Measurements from ENCODE around the gene GARIN5A. TPM values are rescaled to one million over a fixed set of nuclear protein-coding genes. Genes with fewer than 3 reads are reported as not detected.

The GARIN5A gene
- total and polyA plus RNA-seq, 8 donors, result 0.55 to 3.1 (median 1.4) TPM; not detected in 2

- no peak for TF ChIP-seq CTCF (IDR thresholded peaks at IDR 0.05)
- TF ChIP-seq EP300 (IDR thresholded peaks at IDR 0.05), result no peak
- no peak for TF ChIP-seq POLR2A (IDR thresholded peaks at IDR 0.05)
- no peak for TF ChIP-seq POLR2AphosphoS5 (IDR thresholded peaks at IDR 0.05)
- H3K4me1 ChIP-seq, result no peaks in the 10 kb centered on the region
- no peaks in the 10 kb centered on the region for H3K9me3 ChIP-seq
- DNase-seq, result no peak
- no peaks in the 10 kb centered on the region for H3K36me3 ChIP-seq
- intact Hi-C loops (cut with DNase I; ENCODE audit: low total_unique reads), result no loop called here
- 50 to 78% (median 61%) methylated on average over 9 to 30 of the region's 30 CpGs for WGBS, 5 donors
- no peak overlapping the region for H3K4me3 ChIP-seq
- peaks cover 0 to 30% (median 8%) of the 10 kb centered on the region in 3 donors for H3K27me3 ChIP-seq
- no peak overlapping the region for H3K27ac ChIP-seq
Measured at GRCh38 chr19:50450369-50451222, 26.1 kb downstream of the GARIN5A start.

DNA sequence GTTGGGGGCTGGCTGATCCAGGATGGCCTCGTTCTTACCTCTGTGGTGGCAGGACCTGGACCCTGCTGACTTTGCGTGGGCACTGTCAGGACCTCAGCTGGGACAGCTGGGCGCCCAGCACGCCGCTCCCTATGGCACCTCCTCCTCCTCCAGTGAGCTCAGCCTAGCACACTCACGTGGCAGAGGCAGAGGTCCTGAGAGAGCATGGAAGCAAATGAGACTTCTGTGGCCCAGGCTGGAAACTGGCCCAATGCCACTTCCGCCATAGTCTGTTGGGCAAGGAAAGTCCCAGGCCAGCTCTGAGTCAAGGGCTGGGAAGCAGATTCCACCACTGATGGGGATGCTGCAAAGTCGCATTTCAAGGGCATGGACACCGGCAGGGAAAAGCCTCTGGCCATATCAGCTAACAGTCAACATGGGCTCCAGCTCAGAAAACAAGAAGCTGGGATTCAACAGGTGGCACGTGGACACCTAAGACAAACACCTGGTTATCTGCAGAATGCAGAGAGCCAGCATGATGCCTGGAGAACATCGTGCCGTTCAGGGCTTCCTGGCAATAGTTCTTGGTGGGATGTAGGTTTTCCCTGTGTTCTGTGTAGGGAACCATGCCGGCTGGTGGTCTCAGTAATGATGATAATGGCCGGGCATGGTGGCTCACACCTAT, 27.3 kb downstream of the GARIN5A start:
- TF ChIP-seq POLR2AphosphoS5 (IDR thresholded peaks at IDR 0.05) (no peak), CTCF (IDR thresholded peaks at IDR 0.05) (no peak), POLR2A (IDR thresholded peaks at IDR 0.05) (no peak), EP300 (IDR thresholded peaks at IDR 0.05) (no peak)
- WGBS, 5 donors, result 62 to 72% (median 66%) methylated on average over 14 of the region's 14 CpGs

GRCh38 chr19:50447750-50448149, 28.9 kb downstream of the GARIN5A start:
- no peak for DNase-seq
- Histone ChIP-seq H3K27ac (no peak overlapping the region), H3K27me3 (peaks cover 0 to 30% (median 8%) of the 10 kb centered on the region in 3 donors), H3K4me1 (no peaks in the 10 kb centered on the region), H3K4me3 (no peak overlapping the region), H3K36me3 (no peaks in the 10 kb centered on the region), H3K9me3 (no peaks in the 10 kb centered on the region)
- TF ChIP-seq EP300 (IDR thresholded peaks at IDR 0.05) (no peak), CTCF (IDR thresholded peaks at IDR 0.05) (no peak), POLR2A (IDR thresholded peaks at IDR 0.05) (no peak), POLR2AphosphoS5 (IDR thresholded peaks at IDR 0.05) (no peak)
- intact Hi-C loops (cut with DNase I; ENCODE audit: low total_unique reads), result no loop called here
- 88 to 95% (median 90%) methylated on average over 10 of the region's 10 CpGs for WGBS, 5 donors

More for the DNA sequence above, 27.3 kb downstream of the GARIN5A start:
- Histone ChIP-seq H3K4me1 (no peaks in the 10 kb centered on the region), H3K4me3 (no peak overlapping the region), H3K27me3 (peaks cover 0 to 30% (median 8%) of the 10 kb centered on the region in 3 donors), H3K27ac (no peak overlapping the region), H3K9me3 (no peaks in the 10 kb centered on the region), H3K36me3 (no peaks in the 10 kb centered on the region)
- intact Hi-C loops (cut with DNase I; ENCODE audit: low total_unique reads), result no loop called here
- DNase-seq, result no peak

- no peak for TF ChIP-seq CTCF (IDR thresholded peaks at IDR 0.05)
- no peak for TF ChIP-seq EP300 (IDR thresholded peaks at IDR 0.05)
- TF ChIP-seq POLR2AphosphoS5 (IDR thresholded peaks at IDR 0.05), result no peak
- no peak for TF ChIP-seq POLR2A (IDR thresholded peaks at IDR 0.05)
- H3K4me3 ChIP-seq, result no peak overlapping the region
- DNase-seq, result no peak
- no peaks in the 10 kb centered on the region for H3K4me1 ChIP-seq
- WGBS, 5 donors, result 77 to 91% (median 83%) methylated on average over 5 of the region's 5 CpGs
- no peak overlapping the region for H3K27ac ChIP-seq
- H3K27me3 ChIP-seq, result peaks cover 0 to 30% (median 8%) of the 10 kb centered on the region in 3 donors
- H3K9me3 ChIP-seq, result no peaks in the 10 kb centered on the region
- no peaks in the 10 kb centered on the region for H3K36me3 ChIP-seq
- intact Hi-C loops (cut with DNase I; ENCODE audit: low total_unique reads), result no loop called here
Measured at GRCh38 chr19:50447053-50447452, 29.6 kb downstream of the GARIN5A start.
